ENCODE measurements around the gene DIP2C.
"Not testable (repeated sequence)": the region's sequence is repeated elsewhere in the genome, so short reads cannot be mapped to it uniquely, and the experiment has no call there.

DIP2C gene

GRCh38 chr10:673492-673891, 16.0 kb downstream of the DIP2C start:
- DNase-seq: no peak

- no peak for DNase-seq
Observed at GRCh38 chr10:672992-673391, 16.5 kb downstream of the DIP2C start.

GRCh38 chr10:672203-672602, 17.3 kb downstream of the DIP2C start:
- DNase-seq: no peak

- DNase-seq: no peak
Observed at GRCh38 chr10:670990-671389, 18.5 kb downstream of the DIP2C start.

- DNase-seq: no peak
Observed at GRCh38 chr10:670038-670437, 19.4 kb downstream of the DIP2C start.

- DNase-seq: no peak
Observed at GRCh38 chr10:668786-669485, 20.5 kb downstream of the DIP2C start.

- DNase-seq: no peak
Observed at GRCh38 chr10:667602-668143, 21.8 kb downstream of the DIP2C start.

- no peak for DNase-seq
Observed at GRCh38 chr10:667096-667495, 22.4 kb downstream of the DIP2C start.

GRCh38 chr10:666237-667012, 23.0 kb downstream of the DIP2C start:
- no peak for DNase-seq

GRCh38 chr10:665579-666091, 23.8 kb downstream of the DIP2C start:
- no peak for DNase-seq

- no peak for DNase-seq
Observed at GRCh38 chr10:664893-665292, 24.6 kb downstream of the DIP2C start.

- DNase-seq: no peak
Observed at GRCh38 chr10:664301-664700, 25.2 kb downstream of the DIP2C start.

- no peak for DNase-seq
Observed at GRCh38 chr10:663831-664251, 25.6 kb downstream of the DIP2C start.

- DNase-seq: no peak
Observed at GRCh38 chr10:663466-663751, 26.1 kb downstream of the DIP2C start.

GRCh38 chr10:662686-663465, 26.6 kb downstream of the DIP2C start:
- DNase-seq: no peak

GRCh38 chr10:662223-662605, 27.3 kb downstream of the DIP2C start:
- DNase-seq: no peak

- no peak for DNase-seq
Observed at GRCh38 chr10:661597-662222, 27.8 kb downstream of the DIP2C start.

- no peak for DNase-seq
Observed at GRCh38 chr10:660970-661596, 28.4 kb downstream of the DIP2C start.

- DNase-seq: no peak
Observed at GRCh38 chr10:660413-660969, 29.0 kb downstream of the DIP2C start.

GRCh38 chr10:659688-660141, 29.8 kb downstream of the DIP2C start:
- no peak for DNase-seq

GRCh38 chr10:657816-658350, 31.6 kb downstream of the DIP2C start:
- not testable (repeated sequence) for DNase-seq

- DNase-seq: no peak
Observed at GRCh38 chr10:656883-657282, 32.6 kb downstream of the DIP2C start.

Measured in central memory CD4-positive, alpha-beta T cell (primary cell).